ENCODE results near the gene MIDN.
"Not testable (repeated sequence)": the region's sequence is repeated elsewhere in the genome, so short reads cannot be mapped to it uniquely, and the experiment has no call there.

MIDN gene

GRCh38 chr19:1294688-1295087, 46.3 kb downstream of the MIDN start:
- no peak for DNase-seq (ENCODE audit: low read depth, low spot score)

GRCh38 chr19:1295169-1296012, 47.0 kb downstream of the MIDN start:
- no peak for DNase-seq (ENCODE audit: low read depth, low spot score)

DNA sequence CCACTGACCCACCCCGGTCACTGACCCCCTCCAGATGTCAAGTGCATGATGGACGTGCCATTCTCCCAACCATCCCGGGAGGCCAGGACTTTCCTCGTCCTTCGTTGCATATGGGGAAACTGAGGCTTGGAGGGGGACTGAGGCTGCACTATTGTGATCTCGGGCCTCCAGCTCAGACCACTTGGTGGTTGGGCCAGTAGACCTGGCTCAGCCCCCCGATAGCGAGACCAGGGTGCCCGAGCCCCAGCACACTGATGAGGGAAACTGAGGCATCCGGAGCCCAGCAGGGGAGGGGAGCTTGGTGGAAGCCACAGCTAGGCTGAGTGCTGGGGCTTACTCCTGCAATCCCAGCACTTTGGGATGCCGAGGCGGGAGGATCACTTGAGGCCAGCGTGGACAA, 47.7 kb downstream of the MIDN start:
- DNase-seq (ENCODE audit: low read depth, low spot score), result no peak

DNA sequence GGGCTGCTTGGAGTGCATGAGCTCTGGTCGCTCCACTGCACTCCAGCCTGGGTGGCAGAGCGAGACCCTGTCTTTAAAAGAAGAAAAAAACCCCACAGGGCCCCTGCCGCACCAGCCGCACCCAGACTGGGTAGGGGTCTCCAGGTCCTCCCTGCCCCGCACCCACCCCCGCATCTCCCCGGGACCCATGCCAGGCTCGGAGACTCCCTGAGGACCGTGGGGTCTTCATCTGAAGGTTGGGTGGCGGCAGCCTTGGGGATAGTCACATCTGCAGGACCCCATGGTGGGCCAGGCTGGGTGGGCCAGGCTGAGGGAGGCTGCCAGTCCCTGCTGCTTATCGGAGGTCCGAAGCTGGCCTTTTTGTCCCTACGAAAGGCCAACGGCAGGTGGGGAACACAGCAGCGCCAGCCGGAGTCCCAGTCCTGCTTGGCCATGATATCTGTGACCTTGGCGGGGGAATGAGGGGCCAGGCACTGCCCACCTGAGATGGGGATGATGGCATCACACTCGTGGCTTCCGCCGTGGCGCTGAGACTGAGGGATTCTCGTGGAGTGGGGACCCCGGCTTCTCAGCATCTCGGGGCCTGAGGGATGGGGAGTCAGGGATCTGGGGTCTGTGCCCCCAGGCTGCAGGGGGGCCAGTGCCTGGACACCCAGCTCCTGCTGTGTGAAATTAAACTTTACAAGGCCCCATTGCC, 48.3 kb downstream of the MIDN start:
- DNase-seq (ENCODE audit: low read depth, low spot score), result no peak

GRCh38 chr19:1298235-1298634, 49.9 kb downstream of the MIDN start:
- DNase-seq (ENCODE audit: low read depth, low spot score), result no peak

- DNase-seq (ENCODE audit: low read depth, low spot score), result no peak
Observed at GRCh38 chr19:1299801-1300200, 51.4 kb downstream of the MIDN start.

- no peak for DNase-seq (ENCODE audit: low read depth, low spot score)
Observed at GRCh38 chr19:1300744-1301490, 52.5 kb downstream of the MIDN start.

GRCh38 chr19:1302533-1303239, 54.3 kb downstream of the MIDN start:
- DNase-seq (ENCODE audit: low read depth, low spot score), result no peak

DNA sequence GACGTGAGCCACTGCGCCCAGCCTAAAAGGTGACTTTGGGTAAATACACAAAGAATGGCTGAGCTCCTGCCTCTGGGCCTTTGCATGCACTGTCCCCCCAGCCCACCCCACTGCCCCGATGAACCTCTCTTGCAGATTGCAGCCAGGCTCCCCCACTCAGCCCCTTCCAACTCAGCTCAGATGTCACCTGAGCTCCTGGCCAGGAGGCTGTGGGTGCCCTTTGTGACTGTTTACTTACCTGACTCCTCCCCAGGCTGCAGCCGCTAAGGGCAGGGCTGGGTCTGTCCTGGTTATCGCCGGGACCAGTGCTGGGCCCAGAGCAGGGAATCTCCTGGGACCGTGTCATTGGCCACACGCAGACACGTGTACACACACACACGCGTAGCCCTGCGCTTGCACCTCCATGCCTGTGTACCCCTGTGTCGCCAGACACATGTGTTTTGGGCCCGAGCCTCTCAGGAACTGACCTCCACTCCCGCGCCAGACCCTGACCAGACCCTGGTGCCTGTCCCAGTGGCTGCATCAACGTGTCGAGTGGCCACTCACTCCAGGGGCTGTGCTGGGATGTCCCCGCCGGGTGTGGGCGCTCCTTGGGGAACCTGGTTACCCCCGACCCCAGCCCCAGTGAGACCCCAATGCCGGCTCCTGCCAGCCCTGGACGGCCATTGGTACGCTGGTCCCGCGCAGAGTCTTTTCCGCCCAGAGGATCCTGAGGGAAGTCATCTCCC, 56.0 kb downstream of the MIDN start:
- DNase-seq (ENCODE audit: low read depth, low spot score), result no peak

GRCh38 chr19:1305354-1305753, 57.0 kb downstream of the MIDN start:
- not testable (repeated sequence) for DNase-seq (ENCODE audit: low read depth, low spot score)

- DNase-seq (ENCODE audit: low read depth, low spot score), result no peak
Observed at GRCh38 chr19:1307320-1307719, 58.9 kb downstream of the MIDN start.

GRCh38 chr19:1307755-1308303, 59.4 kb downstream of the MIDN start:
- no peak for DNase-seq (ENCODE audit: low read depth, low spot score)

GRCh38 chr19:1308718-1309117, 60.3 kb downstream of the MIDN start:
- DNase-seq (ENCODE audit: low read depth, low spot score), result no peak
